ENCODE results near the gene HTRA1.

GRCh38 chr10:122524811-122525210, 63.5 kb downstream of the HTRA1 start:
- TF ChIP-seq CTCF (IDR thresholded peaks at IDR 0.05) (no peak), POLR2A (IDR thresholded peaks at IDR 0.05) (no peak)

Measured in lower leg skin (tissue), 3 donors.